Activated CD8-positive, alpha-beta T cell treated with anti-CD3 and anti-CD28 coated beads for 36 hours (primary cell): ENCODE measurements around the gene EPHA8. TPM values are rescaled to one million over a fixed set of nuclear protein-coding genes. Genes with fewer than 3 reads are reported as not detected.

Experiments
- ATAC-seq: fragments of 200-7000 bp; cut with Tn5 transposase; one replicate; pipeline ENCODE4 v1.10.0; 2021; ENCODE audit warnings: mild to moderate bottlenecking, moderate library complexity
- CTCF ChIA-PET: fragments of 350-600 bp; sonication (Branson Sonifier 250); formaldehyde crosslinking; loops from one replicate; lab custom pipeline; 2021; ENCODE audit warnings: antibody characterized with exemption; lab: Charles Lee
- POLR2A ChIA-PET: fragments of 350-600 bp; sonication (Branson Sonifier 250); formaldehyde crosslinking; loops from one replicate; lab custom pipeline; 2021; ENCODE audit warnings: antibody characterized with exemption; lab: Charles Lee
- DNase-seq: peaks from one replicate; pipeline ENCODE4 v3.0.0-alpha.2; 2020
- H3K27ac Mint-ChIP-seq: one replicate; pipeline ENCODE4 v1.8.0; 2021; ENCODE audit warnings: mild to moderate bottlenecking, mixed read lengths
- H3K27me3 Mint-ChIP-seq: one replicate; pipeline ENCODE4 v1.8.0; 2021; ENCODE audit warnings: mixed read lengths
- H3K36me3 Mint-ChIP-seq: one replicate; pipeline ENCODE4 v1.8.0; 2021; ENCODE audit warnings: low read depth, mixed read lengths
- H3K4me1 Mint-ChIP-seq: one replicate; pipeline ENCODE4 v1.8.0; 2021; ENCODE audit warnings: low read depth, mixed read lengths
- H3K4me3 Mint-ChIP-seq: one replicate; pipeline ENCODE4 v1.8.0; 2021; ENCODE audit warnings: mild to moderate bottlenecking, moderate library complexity, mixed read lengths
- H3K9me3 Mint-ChIP-seq: one replicate; pipeline ENCODE4 v1.8.0; 2021; ENCODE audit warnings: mixed read lengths
- CTCF ChIP-seq: fragments of 200-600 bp; IDR thresholded peaks from one replicate; pipeline ENCODE4 v1.8.0; 2022; ENCODE audit warnings: antibody characterized with exemption, mild to moderate bottlenecking
- intact Hi-C: fragments of 100-400 bp; cut with micrococcal nuclease; formaldehyde crosslinking; loops from one replicate; pipeline ENCODE4 v1.10.0; 2022
- total RNA-seq, 2 experiments: library from RNA; stranded (reverse); gene quantifications; one replicate each; pipeline ENCODE4 v1.2.3, GENCODE V29; 2021

Gene EPHA8
- total RNA-seq, 2 experiments from 2014 or later: not detected

GRCh38 chr1:22619798-22620197 is 56.5 kb downstream of the EPHA8 start:
- no peak overlapping the region for H3K27ac Mint-ChIP-seq
- H3K27me3 Mint-ChIP-seq: peaks cover 19% of the 10 kb centered on the region
- no peaks in the 10 kb centered on the region for H3K9me3 Mint-ChIP-seq
- H3K36me3 Mint-ChIP-seq: no peaks in the 10 kb centered on the region
- H3K4me1 Mint-ChIP-seq: no peaks in the 10 kb centered on the region
- intact Hi-C loops: no loop called here
- CTCF ChIA-PET: interaction anchor here (1.3 kb wide), 1 partner anchor 85 kb away, joined by 3 read pairs; no protein-coding TSS in a partner anchor
- no peak for DNase-seq
- no peak for ATAC-seq
- TF ChIP-seq CTCF: no peak
- H3K4me3 Mint-ChIP-seq: no peak overlapping the region
- POLR2A ChIA-PET: no interaction called here

- DNase-seq (no peak), ATAC-seq (no peak)
- peaks cover 21% of the 10 kb centered on the region for H3K27me3 Mint-ChIP-seq
- intact Hi-C loops: no loop called here
- POLR2A ChIA-PET: no interaction called here
- H3K36me3 Mint-ChIP-seq: no peaks in the 10 kb centered on the region
- TF ChIP-seq CTCF: no peak
- no peaks in the 10 kb centered on the region for H3K9me3 Mint-ChIP-seq
- no peaks in the 10 kb centered on the region for H3K4me1 Mint-ChIP-seq
- CTCF ChIA-PET: interaction anchor here (1.1 kb wide), 1 partner anchor 20 kb away, joined by 3 read pairs; no protein-coding TSS in a partner anchor
- H3K27ac Mint-ChIP-seq: no peak overlapping the region
- H3K4me3 Mint-ChIP-seq: no peak overlapping the region
Measured at GRCh38 chr1:22621761-22622160, 58.5 kb downstream of the EPHA8 start.

- Mint-ChIP-seq H3K4me3 (no peak overlapping the region), H3K4me1 (no peaks in the 10 kb centered on the region), H3K27me3 (peaks cover 29% of the 10 kb centered on the region), H3K36me3 (no peaks in the 10 kb centered on the region), H3K9me3 (no peaks in the 10 kb centered on the region), H3K27ac (no peak overlapping the region)
- ATAC-seq: no peak
- ChIA-PET POLR2A (no interaction called here), CTCF (interaction anchor here (1.4 kb wide), 1 partner anchor 79 kb away, joined by 3 read pairs; no protein-coding TSS in a partner anchor)
- no peak for DNase-seq
- intact Hi-C loops: no loop called here
- no peak for TF ChIP-seq CTCF
Measured at GRCh38 chr1:22625262-22625925, 62.1 kb downstream of the EPHA8 start.

GRCh38 chr1:22626237-22627157 is 63.2 kb downstream of the EPHA8 start:
- intact Hi-C loops: no loop called here
- peaks cover 31% of the 10 kb centered on the region for H3K27me3 Mint-ChIP-seq
- no peak overlapping the region for H3K27ac Mint-ChIP-seq
- no peak overlapping the region for H3K4me3 Mint-ChIP-seq
- TF ChIP-seq CTCF: no peak
- H3K9me3 Mint-ChIP-seq: no peaks in the 10 kb centered on the region
- H3K4me1 Mint-ChIP-seq: no peaks in the 10 kb centered on the region
- ATAC-seq (no peak), DNase-seq (no peak)
- POLR2A ChIA-PET: no interaction called here
- CTCF ChIA-PET: no interaction called here
- no peaks in the 10 kb centered on the region for H3K36me3 Mint-ChIP-seq

GRCh38 chr1:22627331-22627730 is 64.0 kb downstream of the EPHA8 start:
- ATAC-seq: no peak
- no peak overlapping the region for H3K27ac Mint-ChIP-seq
- no peak for DNase-seq
- H3K27me3 Mint-ChIP-seq: peaks cover 35% of the 10 kb centered on the region
- ChIA-PET POLR2A (no interaction called here), CTCF (no interaction called here)
- H3K4me1 Mint-ChIP-seq: no peaks in the 10 kb centered on the region
- TF ChIP-seq CTCF: no peak
- no peak overlapping the region for H3K4me3 Mint-ChIP-seq
- intact Hi-C loops: no loop called here
- no peaks in the 10 kb centered on the region for H3K9me3 Mint-ChIP-seq
- no peaks in the 10 kb centered on the region for H3K36me3 Mint-ChIP-seq
